ENCODE data around the gene MXRA8.
A peak's percentile ranks its signal among the peaks of the same experiment; 100 is the strongest.

Gene MXRA8

GRCh38 chr1:1361233-1361981 lies 3.1 kb upstream of the MXRA8 start:
- H3K4me3 Mint-ChIP-seq = no peak overlapping the region
- no peaks in the 10 kb centered on the region for H3K36me3 Mint-ChIP-seq
- peaks cover 3% of the 10 kb centered on the region for H3K27me3 Mint-ChIP-seq
- peaks cover 7% of the 10 kb centered on the region for H3K4me1 Mint-ChIP-seq
- H3K27ac Mint-ChIP-seq = no peak overlapping the region
- H3K9me3 Mint-ChIP-seq = no peaks in the 10 kb centered on the region

GRCh38 chr1:1360506-1361169 lies 2.3 kb upstream of the MXRA8 start:
- Mint-ChIP-seq H3K27ac (no peak overlapping the region), H3K4me3 (no peak overlapping the region), H3K4me1 (peaks cover 7% of the 10 kb centered on the region), H3K9me3 (no peaks in the 10 kb centered on the region), H3K36me3 (no peaks in the 10 kb centered on the region), H3K27me3 (peaks cover 3% of the 10 kb centered on the region)

- Mint-ChIP-seq H3K27ac (no peak overlapping the region), H3K36me3 (no peaks in the 10 kb centered on the region), H3K9me3 (no peaks in the 10 kb centered on the region), H3K4me1 (peaks cover 7% of the 10 kb centered on the region), H3K27me3 (peaks cover 3% of the 10 kb centered on the region), H3K4me3 (no peak overlapping the region)
Observed at GRCh38 chr1:1359664-1360468, 1.5 kb upstream of the MXRA8 start.

- no peaks in the 10 kb centered on the region for H3K9me3 Mint-ChIP-seq
- peaks cover 3% of the 10 kb centered on the region for H3K27me3 Mint-ChIP-seq
- no peak overlapping the region for H3K27ac Mint-ChIP-seq
- no peak overlapping the region for H3K4me3 Mint-ChIP-seq
- peaks cover 8% of the 10 kb centered on the region for H3K4me1 Mint-ChIP-seq
- H3K36me3 Mint-ChIP-seq = no peaks in the 10 kb centered on the region
Observed at GRCh38 chr1:1359308-1359663, 931 bp upstream of the MXRA8 start.

GRCh38 chr1:1357871-1358432 lies 403 bp downstream of the MXRA8 start:
- H3K4me1 Mint-ChIP-seq = peaks cover 12% of the 10 kb centered on the region
- peaks cover 3% of the 10 kb centered on the region for H3K27me3 Mint-ChIP-seq
- H3K9me3 Mint-ChIP-seq = no peaks in the 10 kb centered on the region
- H3K36me3 Mint-ChIP-seq = no peaks in the 10 kb centered on the region
- H3K27ac Mint-ChIP-seq = no peak overlapping the region
- H3K4me3 Mint-ChIP-seq = no peak overlapping the region

- Mint-ChIP-seq H3K27me3 (peaks cover 6% of the 10 kb centered on the region), H3K9me3 (no peaks in the 10 kb centered on the region), H3K4me3 (no peak overlapping the region), H3K36me3 (no peaks in the 10 kb centered on the region), H3K27ac (no peak overlapping the region), H3K4me1 (peaks cover 21% of the 10 kb centered on the region)
Observed at GRCh38 chr1:1356796-1357401, 1.5 kb downstream of the MXRA8 start.

- Mint-ChIP-seq H3K4me3 (no peak overlapping the region), H3K36me3 (no peaks in the 10 kb centered on the region), H3K4me1 (peaks cover 21% of the 10 kb centered on the region), H3K27ac (no peak overlapping the region), H3K9me3 (no peaks in the 10 kb centered on the region), H3K27me3 (peaks cover 6% of the 10 kb centered on the region)
Observed at GRCh38 chr1:1356166-1356795, 2.1 kb downstream of the MXRA8 start.

- no peak overlapping the region for H3K27ac Mint-ChIP-seq
- peaks cover 21% of the 10 kb centered on the region for H3K4me1 Mint-ChIP-seq
- peaks cover 6% of the 10 kb centered on the region for H3K27me3 Mint-ChIP-seq
Observed at GRCh38 chr1:1355416-1355815, 2.9 kb downstream of the MXRA8 start.

GRCh38 chr1:1354271-1355247 lies 3.8 kb downstream of the MXRA8 start:
- Mint-ChIP-seq H3K27me3 (peaks cover 6% of the 10 kb centered on the region), H3K9me3 (no peaks in the 10 kb centered on the region), H3K36me3 (no peaks in the 10 kb centered on the region), H3K4me3 (peak overlapping the region; percentile 69), H3K27ac (no peak overlapping the region), H3K4me1 (peaks cover 21% of the 10 kb centered on the region)

More at GRCh38 chr1:1355416-1355815, 2.9 kb downstream of the MXRA8 start:
- no peak overlapping the region for H3K4me3 Mint-ChIP-seq
- H3K36me3 Mint-ChIP-seq = no peaks in the 10 kb centered on the region
- H3K9me3 Mint-ChIP-seq = no peaks in the 10 kb centered on the region

- Mint-ChIP-seq H3K27ac (no peak overlapping the region), H3K4me1 (peaks cover 14% of the 10 kb centered on the region), H3K36me3 (no peaks in the 10 kb centered on the region), H3K27me3 (peaks cover 6% of the 10 kb centered on the region), H3K4me3 (no peak overlapping the region), H3K9me3 (no peaks in the 10 kb centered on the region)
Observed at GRCh38 chr1:1353389-1354151, 4.8 kb downstream of the MXRA8 start.

- H3K36me3 Mint-ChIP-seq = no peaks in the 10 kb centered on the region
- H3K9me3 Mint-ChIP-seq = no peaks in the 10 kb centered on the region
- peaks cover 6% of the 10 kb centered on the region for H3K27me3 Mint-ChIP-seq
- H3K4me1 Mint-ChIP-seq = peaks cover 14% of the 10 kb centered on the region
- H3K27ac Mint-ChIP-seq = peak overlapping the region; percentile 52
- peak overlapping the region; percentile 64 for H3K4me3 Mint-ChIP-seq
Observed at GRCh38 chr1:1352786-1353388, 5.5 kb downstream of the MXRA8 start.

- Mint-ChIP-seq H3K4me3 (peak overlapping the region; percentile 64), H3K9me3 (no peaks in the 10 kb centered on the region), H3K36me3 (no peaks in the 10 kb centered on the region), H3K4me1 (peaks cover 25% of the 10 kb centered on the region), H3K27me3 (peaks cover 3% of the 10 kb centered on the region), H3K27ac (peak overlapping the region; percentile 52)
Observed at GRCh38 chr1:1351511-1352427, 6.6 kb downstream of the MXRA8 start.
